BLaER1 treated with 17β-estradiol and CSF1 and Interleukin-3, amounts not matched to agents 10 nM and 100 nM (cell line): ENCODE results near the gene WWC2.

ENCODE experiments used
- H3K27ac ChIP-seq, 11 experiments: shearing (Covaris generic); formaldehyde crosslinking; 2 replicates each; pipeline ENCODE4 v1.8.1; 2022
- H3K27me3 ChIP-seq, 11 experiments: shearing (Covaris generic); formaldehyde crosslinking; 2 replicates each; pipeline ENCODE4 v1.8.1; 2022
- H3K36me3 ChIP-seq, 11 experiments: shearing (Covaris generic); formaldehyde crosslinking; 2 replicates each; pipeline ENCODE4 v1.8.1; 2022
- H3K4me1 ChIP-seq, 10 experiments: shearing (Covaris generic); formaldehyde crosslinking; 2 replicates each; pipeline ENCODE4 v1.8.1; 2022
- H3K4me2 ChIP-seq, 11 experiments: shearing (Covaris generic); formaldehyde crosslinking; 2 replicates each; pipeline ENCODE4 v1.8.1; 2022
- H3K4me3 ChIP-seq, 10 experiments: shearing (Covaris generic); formaldehyde crosslinking; 2 replicates each; pipeline ENCODE4 v1.8.1; 2022
- H3K9ac ChIP-seq, 11 experiments: shearing (Covaris generic); formaldehyde crosslinking; 2 replicates each; pipeline ENCODE4 v1.8.1; 2022
- H3K9me3 ChIP-seq, 11 experiments: shearing (Covaris generic); formaldehyde crosslinking; replicated peaks in 1 of 11; 2 replicates each; pipeline ENCODE4 v1.8.1; 2022
- H4K20me1 ChIP-seq, 11 experiments: shearing (Covaris generic); formaldehyde crosslinking; 2 replicates each; pipeline ENCODE4 v1.8.1; 2022
- Cebpa-rat ChIP-seq, 11 experiments: shearing (Covaris generic); IDR thresholded peaks; 2 replicates each; pipeline ENCODE4 v1.8.1; 2022

Gene WWC2

GRCh38 chr4:183180096-183180495 lies 81.0 kb downstream of the WWC2 start:
- no peak overlapping the region for H3K27ac ChIP-seq
- H3K9me3 ChIP-seq, result peaks cover 0 to 8% (median 6%) of the 10 kb centered on the region in 11 experiments; a peak in 13 of 22 replicates
- no peak overlapping the region for H3K4me2 ChIP-seq
- H4K20me1 ChIP-seq, result peaks cover 0 to 9% (median 0%) of the 10 kb centered on the region in 11 experiments; a peak in 5 of 22 replicates
- no peak overlapping the region for H3K9ac ChIP-seq
- H3K4me1 ChIP-seq, result peaks cover 0 to 8% (median 0%) of the 10 kb centered on the region in 10 experiments; a peak in 2 of 20 replicates
- no peak for TF ChIP-seq Cebpa-rat (IDR thresholded peaks at IDR 0.05)
- no peaks in the 10 kb centered on the region for H3K27me3 ChIP-seq
- H3K36me3 ChIP-seq, result no peaks in the 10 kb centered on the region; a peak in 2 of 22 replicates
- H3K4me3 ChIP-seq, result no peak overlapping the region

- H3K9me3 ChIP-seq, result peaks cover 0 to 8% (median 6%) of the 10 kb centered on the region in 11 experiments; a peak in 13 of 22 replicates
- no peaks in the 10 kb centered on the region for H3K27me3 ChIP-seq
- no peak overlapping the region for H3K4me2 ChIP-seq
- TF ChIP-seq Cebpa-rat (IDR thresholded peaks at IDR 0.05), result no peak
- peaks cover 0 to 8% (median 0%) of the 10 kb centered on the region in 10 experiments; a peak in 2 of 20 replicates for H3K4me1 ChIP-seq
- no peak overlapping the region for H3K4me3 ChIP-seq
- no peak overlapping the region for H3K9ac ChIP-seq
- H3K27ac ChIP-seq, result no peak overlapping the region
- H4K20me1 ChIP-seq, result peaks cover 0 to 9% (median 0%) of the 10 kb centered on the region in 11 experiments; a peak in 4 of 22 replicates
- no peaks in the 10 kb centered on the region; a peak in 2 of 22 replicates for H3K36me3 ChIP-seq
Observed at GRCh38 chr4:183180621-183181020, 81.6 kb downstream of the WWC2 start.

GRCh38 chr4:183181081-183181480 lies 82.0 kb downstream of the WWC2 start:
- H3K4me1 ChIP-seq, result peaks cover 0 to 8% (median 0%) of the 10 kb centered on the region in 10 experiments; a peak in 2 of 20 replicates
- no peak overlapping the region for H3K4me2 ChIP-seq
- no peak for TF ChIP-seq Cebpa-rat (IDR thresholded peaks at IDR 0.05)
- no peak overlapping the region for H3K4me3 ChIP-seq
- H3K9ac ChIP-seq, result no peak overlapping the region
- H3K9me3 ChIP-seq, result peaks cover 0 to 8% (median 6%) of the 10 kb centered on the region in 11 experiments; a peak in 13 of 22 replicates
- H4K20me1 ChIP-seq, result peaks cover 0 to 8% (median 0%) of the 10 kb centered on the region in 11 experiments; a peak in 4 of 22 replicates
- H3K27me3 ChIP-seq, result no peaks in the 10 kb centered on the region
- no peak overlapping the region for H3K27ac ChIP-seq
- H3K36me3 ChIP-seq, result no peaks in the 10 kb centered on the region; a peak in 2 of 22 replicates

- Histone ChIP-seq H4K20me1 (no peaks in the 10 kb centered on the region; a peak in 3 of 22 replicates), H3K36me3 (no peaks in the 10 kb centered on the region; a peak in 2 of 22 replicates), H3K4me1 (peaks cover 0 to 8% (median 0%) of the 10 kb centered on the region in 10 experiments; a peak in 2 of 20 replicates), H3K4me2 (no peak overlapping the region), H3K4me3 (no peak overlapping the region), H3K27me3 (no peaks in the 10 kb centered on the region), H3K9ac (no peak overlapping the region), H3K27ac (no peak overlapping the region), H3K9me3 (peaks cover 0 to 8% (median 6%) of the 10 kb centered on the region in 11 experiments; a peak in 13 of 22 replicates)
- TF ChIP-seq Cebpa-rat (IDR thresholded peaks at IDR 0.05), result no peak
Observed at GRCh38 chr4:183182873-183183725, 84.0 kb downstream of the WWC2 start.

- Histone ChIP-seq H3K36me3 (no peaks in the 10 kb centered on the region; a peak in 2 of 22 replicates), H3K9me3 (peaks cover 0 to 8% (median 6%) of the 10 kb centered on the region in 11 experiments; a peak in 13 of 22 replicates), H3K27me3 (no peaks in the 10 kb centered on the region), H3K4me2 (no peak overlapping the region), H4K20me1 (no peaks in the 10 kb centered on the region; a peak in 1 of 22 replicates), H3K4me1 (peaks cover 0 to 8% (median 0%) of the 10 kb centered on the region in 10 experiments; a peak in 3 of 20 replicates), H3K4me3 (no peak overlapping the region), H3K9ac (no peak overlapping the region), H3K27ac (no peak overlapping the region)
- no peak for TF ChIP-seq Cebpa-rat (IDR thresholded peaks at IDR 0.05)
Observed at GRCh38 chr4:183183906-183184535, 85.0 kb downstream of the WWC2 start.

- Histone ChIP-seq H3K27ac (no peak overlapping the region), H3K27me3 (no peaks in the 10 kb centered on the region), H3K9me3 (peaks cover 0 to 8% (median 6%) of the 10 kb centered on the region in 11 experiments; a peak in 13 of 22 replicates), H4K20me1 (no peaks in the 10 kb centered on the region; a peak in 1 of 22 replicates), H3K36me3 (no peaks in the 10 kb centered on the region; a peak in 2 of 22 replicates), H3K4me1 (peaks cover 0 to 11% (median 0%) of the 10 kb centered on the region in 10 experiments; a peak in 3 of 20 replicates), H3K4me2 (no peak overlapping the region), H3K4me3 (no peak overlapping the region), H3K9ac (no peak overlapping the region)
- no peak for TF ChIP-seq Cebpa-rat (IDR thresholded peaks at IDR 0.05)
Observed at GRCh38 chr4:183185018-183185417, 86.0 kb downstream of the WWC2 start.

GRCh38 chr4:183185559-183185958 lies 86.5 kb downstream of the WWC2 start:
- Histone ChIP-seq H3K9ac (no peak overlapping the region), H3K27me3 (no peaks in the 10 kb centered on the region), H3K36me3 (no peaks in the 10 kb centered on the region; a peak in 2 of 22 replicates), H3K9me3 (peaks cover 0 to 8% (median 6%) of the 10 kb centered on the region in 11 experiments; a peak in 13 of 22 replicates), H4K20me1 (no peaks in the 10 kb centered on the region; a peak in 1 of 22 replicates), H3K4me1 (peaks cover 0 to 11% (median 0%) of the 10 kb centered on the region in 10 experiments; a peak in 3 of 20 replicates), H3K27ac (no peak overlapping the region), H3K4me2 (no peak overlapping the region), H3K4me3 (no peak overlapping the region)
- TF ChIP-seq Cebpa-rat (IDR thresholded peaks at IDR 0.05), result no peak

GRCh38 chr4:183186813-183187212 lies 87.8 kb downstream of the WWC2 start:
- H4K20me1 ChIP-seq, result peaks cover 0 to 6% (median 0%) of the 10 kb centered on the region in 11 experiments; a peak in 3 of 22 replicates
- no peak overlapping the region for H3K27ac ChIP-seq
- no peak overlapping the region for H3K4me3 ChIP-seq
- TF ChIP-seq Cebpa-rat (IDR thresholded peaks at IDR 0.05), result no peak
- peaks cover 0 to 11% (median 0%) of the 10 kb centered on the region in 10 experiments; a peak in 3 of 20 replicates for H3K4me1 ChIP-seq
- H3K36me3 ChIP-seq, result no peaks in the 10 kb centered on the region; a peak in 2 of 22 replicates
- H3K9me3 ChIP-seq, result peaks cover 0 to 8% (median 6%) of the 10 kb centered on the region in 11 experiments; a peak in 13 of 22 replicates
- no peak overlapping the region for H3K9ac ChIP-seq
- no peaks in the 10 kb centered on the region for H3K27me3 ChIP-seq
- H3K4me2 ChIP-seq, result no peak overlapping the region
